GM23248 (cell line): ENCODE results near the gene RPUSD2. TPM values are rescaled to one million over a fixed set of nuclear protein-coding genes. Genes with fewer than 3 reads are reported as not detected.

Experiments used
- DNase-seq: peaks from one replicate; pipeline ENCODE4 v3.0.0-alpha.2; 2015
- H2AFZ ChIP-seq: fragments of 200-600 bp; sonication (generic); 2 replicates; pipeline ENCODE4 v1.6.1; 2016; ENCODE audit warnings: antibody characterized with exemption
- H3F3A ChIP-seq: fragments of 200-600 bp; sonication (generic); 2 replicates; pipeline ENCODE4 v1.6.1; 2016; ENCODE audit warnings: mild to moderate bottlenecking, antibody characterized with exemption, mixed run types; ENCODE audit not compliant: insufficient read depth
- H3K27ac ChIP-seq: fragments of 200-600 bp; sonication (generic); 2 replicates; pipeline ENCODE4 v1.5.1; 2016; ENCODE audit warnings: mild to moderate bottlenecking
- H3K27me3 ChIP-seq: fragments of 200-600 bp; sonication (generic); replicated peaks from 2 replicates; pipeline ENCODE4 v1.6.1; 2016; ENCODE audit warnings: mild to moderate bottlenecking; ENCODE audit not compliant: insufficient read depth
- H3K36me3 ChIP-seq: fragments of 200-600 bp; sonication (generic); 2 replicates; pipeline ENCODE4 v1.6.1; 2016; ENCODE audit warnings: low read depth, mild to moderate bottlenecking
- H3K4me1 ChIP-seq: fragments of 200-600 bp; sonication (generic); 2 replicates; pipeline ENCODE4 v1.6.1; 2016; ENCODE audit warnings: mild to moderate bottlenecking; ENCODE audit not compliant: insufficient read depth
- H3K4me2 ChIP-seq: fragments of 200-600 bp; sonication (generic); one replicate; pipeline ENCODE4 v1.6.1; 2016; ENCODE audit warnings: mild to moderate bottlenecking; ENCODE audit not compliant: unreplicated experiment
- H3K4me3 ChIP-seq: fragments of 200-600 bp; sonication (generic); 2 replicates; pipeline ENCODE4 v1.5.1; 2016; ENCODE audit warnings: mild to moderate bottlenecking
- H3K79me2 ChIP-seq: fragments of 200-600 bp; sonication (generic); 2 replicates; pipeline ENCODE4 v1.6.1; 2016; ENCODE audit warnings: mild to moderate bottlenecking; ENCODE audit not compliant: insufficient read depth
- H3K9ac ChIP-seq: fragments of 200-600 bp; sonication (generic); 2 replicates; pipeline ENCODE4 v1.6.1; 2016; ENCODE audit warnings: mild to moderate bottlenecking
- H3K9me2 ChIP-seq: fragments of 200-600 bp; sonication (generic); 2 replicates; pipeline ENCODE4 v1.6.1; 2016; ENCODE audit warnings: mixed run types, mild to moderate bottlenecking, moderate library complexity; ENCODE audit not compliant: insufficient read depth
- H3K9me3 ChIP-seq: fragments of 200-600 bp; sonication (generic); one replicate; pipeline ENCODE4 v1.6.1; 2017; ENCODE audit warnings: low read depth
- H4K20me1 ChIP-seq: fragments of 200-600 bp; sonication (generic); 2 replicates; pipeline ENCODE4 v1.6.0; 2016; ENCODE audit not compliant: insufficient read depth
- EZH2 ChIP-seq: fragments of 200-600 bp; sonication (generic); IDR thresholded peaks from 2 replicates; pipeline ENCODE4 v1.6.1; 2018; ENCODE audit warnings: antibody characterized with exemption, mild to moderate bottlenecking; ENCODE audit not compliant: insufficient read depth, poor library complexity, severe bottlenecking
- EZH2phosphoT487 ChIP-seq: fragments of 200-600 bp; sonication (generic); IDR thresholded peaks from 2 replicates; pipeline ENCODE4 v1.6.1; 2018; ENCODE audit warnings: antibody characterized with exemption, moderate library complexity, mild to moderate bottlenecking, low read depth; ENCODE audit not compliant: insufficient read depth
- WGBS, 2 experiments: methylation state at CpG; one replicate each; pipeline ENCODE4 v1.1.6; 2015 to 2017; ENCODE audit warnings: low lambda C conversion rate in 2 of 2, low coverage in 1 of 2; ENCODE audit errors: missing lambda C conversion rate in 2 of 2; 5-methylcytosine and 5-hydroxymethylcytosine counted together
- in situ Hi-C: fragments of 300-500 bp; cut with MboI; formaldehyde crosslinking; loops from 2 replicates; pipeline ENCODE4 v1.15.0; 2020
- polyA plus RNA-seq: library from polyadenylated mRNA; unstranded; fragments of >200 nt; fragmentation: Nextera tagmentation; extraction: Ambion mirVana; gene quantifications from 2 replicates; pipeline ENCODE4 v1.2.1, GENCODE V29; 2016
- total RNA-seq: library from RNA; depleted of rRNA; stranded (reverse); fragments of >200 nt; shearing (Covaris generic); gene quantifications from 2 replicates; pipeline ENCODE4 v1.2.3, GENCODE V29; 2014; rRNA removed

The RPUSD2 gene, protein sequence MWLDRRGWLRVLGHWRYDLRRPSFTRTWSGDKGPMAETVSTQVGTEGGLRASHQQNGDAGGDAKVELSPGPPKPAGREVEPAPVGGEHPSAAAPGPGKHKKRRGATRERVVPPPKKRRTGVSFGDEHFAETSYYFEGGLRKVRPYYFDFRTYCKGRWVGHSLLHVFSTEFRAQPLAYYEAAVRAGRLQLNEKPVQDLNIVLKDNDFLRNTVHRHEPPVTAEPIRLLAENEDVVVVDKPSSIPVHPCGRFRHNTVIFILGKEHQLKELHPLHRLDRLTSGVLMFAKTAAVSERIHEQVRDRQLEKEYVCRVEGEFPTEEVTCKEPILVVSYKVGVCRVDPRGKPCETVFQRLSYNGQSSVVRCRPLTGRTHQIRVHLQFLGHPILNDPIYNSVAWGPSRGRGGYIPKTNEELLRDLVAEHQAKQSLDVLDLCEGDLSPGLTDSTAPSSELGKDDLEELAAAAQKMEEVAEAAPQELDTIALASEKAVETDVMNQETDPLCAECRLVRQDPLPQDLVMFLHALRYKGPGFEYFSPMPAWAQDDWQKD
- 10.5 and 12.8 TPM in 2 replicates for total RNA-seq
- 8.5 and 9.6 TPM in 2 replicates for polyA plus RNA-seq

DNA sequence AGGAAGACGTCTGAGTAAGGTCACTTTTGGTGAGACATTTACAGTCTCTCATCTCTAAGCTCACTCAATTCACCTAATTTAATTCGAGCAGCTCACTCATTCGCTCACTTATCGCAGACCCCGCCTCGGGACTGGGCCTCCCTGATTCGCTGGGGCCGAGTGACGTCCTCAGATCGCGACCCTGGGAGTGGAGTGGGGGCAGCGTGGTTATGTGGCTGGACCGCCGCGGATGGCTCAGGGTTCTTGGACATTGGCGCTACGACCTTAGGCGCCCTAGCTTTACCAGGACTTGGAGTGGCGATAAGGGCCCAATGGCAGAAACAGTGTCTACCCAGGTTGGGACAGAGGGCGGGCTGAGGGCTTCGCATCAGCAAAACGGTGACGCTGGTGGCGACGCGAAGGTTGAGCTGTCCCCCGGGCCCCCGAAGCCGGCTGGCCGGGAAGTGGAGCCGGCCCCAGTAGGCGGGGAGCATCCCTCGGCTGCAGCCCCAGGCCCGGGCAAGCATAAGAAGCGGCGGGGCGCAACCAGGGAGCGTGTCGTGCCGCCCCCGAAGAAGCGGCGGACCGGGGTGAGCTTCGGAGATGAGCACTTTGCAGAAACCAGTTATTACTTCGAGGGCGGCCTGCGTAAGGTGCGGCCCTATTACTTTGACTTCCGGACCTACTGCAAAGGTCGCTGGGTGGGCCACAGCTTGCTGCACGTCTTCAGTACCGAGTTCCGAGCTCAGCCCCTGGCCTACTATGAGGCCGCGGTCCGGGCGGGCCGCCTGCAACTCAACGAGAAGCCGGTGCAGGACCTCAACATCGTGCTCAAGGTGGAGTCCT is at the start of gene RPUSD2:
TSS of gene RPUSD2 (plus strand) at position 171 of the 825 bp plus-strand sequence. CDS start at position 210, 39 bp downstream.
- TF ChIP-seq EZH2phosphoT487 (no peak), EZH2 (no peak)
- Histone ChIP-seq H3K27ac (peak within 1 kb of the TSS; percentile 83), H4K20me1 (no peaks in the 10 kb centered on the region), H3K4me2 (peak within 1 kb of the TSS; percentile 89), H3K4me1 (peaks cover 11% of the 10 kb centered on the region), H3K36me3 (peaks cover 5% of the 10 kb centered on the region; the same call in 1 of the 2 replicates), H3K9ac (peak within 1 kb of the TSS; percentile 92), H3F3A (peaks cover 5% of the 10 kb centered on the region; the same call in 1 of the 2 replicates), H3K79me2 (peaks cover 30% of the 10 kb centered on the region), H2AFZ (peak within 1 kb of the TSS; percentile 98), H3K9me2 (no peaks in the 10 kb centered on the region), H3K27me3 (no peaks in the 10 kb centered on the region), H3K4me3 (peak within 1 kb of the TSS; percentile 93), H3K9me3 (no peaks in the 10 kb centered on the region)
- 1% methylated on average over 59 to 62 of the region's 62 CpGs for WGBS, 2 experiments
- peak; percentile 98 for DNase-seq
- in situ Hi-C loops, result no loop called here

DNA sequence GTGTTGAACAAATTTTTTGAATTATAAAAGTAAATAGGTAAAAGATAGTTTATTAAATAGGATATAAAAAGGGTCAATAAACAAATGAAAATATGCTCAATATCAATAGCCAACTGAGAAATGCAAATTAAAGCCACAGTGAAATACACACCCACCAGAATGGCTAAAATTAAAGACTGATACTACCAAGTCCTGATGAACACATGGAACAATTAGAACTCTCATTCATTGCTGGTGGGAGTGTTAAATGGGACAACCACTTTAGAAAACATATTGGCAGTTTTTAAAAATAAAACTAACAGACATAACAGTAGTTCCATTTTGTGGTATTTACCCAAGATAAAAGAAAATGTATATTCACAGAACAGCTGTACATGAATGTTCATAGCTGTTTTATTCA is 45.5 kb upstream of the RPUSD2 start:
- no peak overlapping the region for H3K9ac ChIP-seq
- no peaks in the 10 kb centered on the region for H3K79me2 ChIP-seq
- no peak overlapping the region for H2AFZ ChIP-seq
- TF ChIP-seq EZH2phosphoT487 (no peak), EZH2 (no peak)
- H3K4me1 ChIP-seq, result no peaks in the 10 kb centered on the region
- no peak overlapping the region for H3K4me3 ChIP-seq
- no peaks in the 10 kb centered on the region for H3K9me2 ChIP-seq
- no peaks in the 10 kb centered on the region for H3K36me3 ChIP-seq
- no peak overlapping the region for H3K27ac ChIP-seq
- no peaks in the 10 kb centered on the region for H3F3A ChIP-seq
- DNase-seq, result no peak
- H3K4me2 ChIP-seq, result no peak overlapping the region
- H3K9me3 ChIP-seq, result no peaks in the 10 kb centered on the region
- no peaks in the 10 kb centered on the region for H3K27me3 ChIP-seq
- no peaks in the 10 kb centered on the region for H4K20me1 ChIP-seq
- in situ Hi-C loops, result no loop called here

DNA sequence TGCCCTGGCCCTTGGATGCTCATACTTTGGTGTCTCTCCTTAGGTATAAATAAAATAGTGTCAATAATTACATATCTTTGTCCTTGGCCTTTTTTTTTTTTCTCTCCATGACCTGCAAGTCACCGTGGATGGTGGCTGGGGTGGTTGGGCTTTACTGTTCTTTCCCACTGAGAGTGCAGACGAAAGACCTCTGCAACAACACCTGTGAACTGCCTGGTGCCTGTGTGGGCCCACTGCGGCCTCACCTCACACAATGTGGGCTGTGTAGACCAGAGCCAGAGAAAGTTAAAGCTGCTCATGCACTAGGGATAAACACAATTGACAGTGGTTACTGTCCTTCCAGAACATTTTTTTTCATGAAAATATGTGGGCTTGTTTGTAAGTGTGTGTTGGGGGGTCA is 43.2 kb upstream of the RPUSD2 start:
- TF ChIP-seq EZH2, result no peak
- no peak for TF ChIP-seq EZH2phosphoT487

DNA sequence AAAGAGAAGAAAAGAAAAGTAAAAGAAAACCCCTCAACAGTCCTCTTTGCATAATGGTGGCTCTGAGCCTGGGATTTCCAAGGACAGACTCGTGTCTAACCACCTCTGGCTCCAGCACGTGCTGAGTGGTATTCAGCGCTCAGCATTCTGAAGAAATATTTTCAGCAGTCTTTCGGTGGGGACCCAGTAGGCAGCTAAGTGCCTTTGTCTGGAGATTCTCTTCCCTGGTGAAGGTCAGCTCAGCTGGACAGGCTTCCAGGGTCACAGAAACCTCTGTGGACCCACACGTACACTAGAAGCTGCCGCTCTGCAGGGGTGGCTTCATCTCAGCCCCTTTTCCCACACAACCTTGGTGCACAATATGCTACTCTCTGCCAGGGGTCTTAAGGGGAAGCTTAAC is 40.3 kb upstream of the RPUSD2 start:
- H3K9me3 ChIP-seq, result no peaks in the 10 kb centered on the region
- WGBS, 2 experiments, result 94% methylated on average over 6 of the region's 6 CpGs

More for the DNA sequence above, 43.2 kb upstream of the RPUSD2 start:
- no peak overlapping the region for H3K9ac ChIP-seq
- WGBS, 2 experiments, result 91 to 96% methylated on average over 3 of the region's 3 CpGs
- in situ Hi-C loops, result no loop called here
- no peaks in the 10 kb centered on the region for H4K20me1 ChIP-seq
- no peak overlapping the region for H3K4me3 ChIP-seq
- H3K9me2 ChIP-seq, result no peaks in the 10 kb centered on the region
- H3K9me3 ChIP-seq, result no peaks in the 10 kb centered on the region
- H2AFZ ChIP-seq, result no peak overlapping the region
- H3F3A ChIP-seq, result no peaks in the 10 kb centered on the region
- H3K36me3 ChIP-seq, result no peaks in the 10 kb centered on the region
- H3K27ac ChIP-seq, result no peak overlapping the region
- DNase-seq, result no peak
- H3K27me3 ChIP-seq, result no peaks in the 10 kb centered on the region
- H3K79me2 ChIP-seq, result no peaks in the 10 kb centered on the region
- H3K4me1 ChIP-seq, result no peaks in the 10 kb centered on the region
- no peak overlapping the region for H3K4me2 ChIP-seq

More for the DNA sequence above, 40.3 kb upstream of the RPUSD2 start:
- Histone ChIP-seq H3F3A (no peaks in the 10 kb centered on the region), H3K79me2 (no peaks in the 10 kb centered on the region), H3K9ac (no peak overlapping the region), H3K9me2 (no peaks in the 10 kb centered on the region), H3K27me3 (no peaks in the 10 kb centered on the region), H3K4me1 (no peaks in the 10 kb centered on the region), H3K4me3 (no peak overlapping the region), H3K36me3 (no peaks in the 10 kb centered on the region), H3K27ac (no peak overlapping the region), H4K20me1 (no peaks in the 10 kb centered on the region), H2AFZ (no peak overlapping the region), H3K4me2 (no peak overlapping the region)
- no peak for TF ChIP-seq EZH2phosphoT487
- no peak for TF ChIP-seq EZH2
- no peak for DNase-seq
- in situ Hi-C loops, result no loop called here
